GM12878 (cell line): Measurements from ENCODE around the gene ING4. TPM values are rescaled to one million over a fixed set of nuclear protein-coding genes. Genes with fewer than 3 reads are reported as not detected.

ENCODE experiments used
- ATAC-seq: fragments of 200-7000 bp; cut with Tn5 transposase; 3 replicates; pipeline ENCODE4 v1.9.1; 2020; ENCODE audit warnings: mild to moderate bottlenecking, moderate library complexity
- BruUV-seq: library from RNA; stranded (reverse); fragments of 400-500 nt; replicated peaks from 2 replicates; lab custom pipeline; 2021; lab: Mats Ljungman, UMichigan
- CTCF ChIA-PET: fragments of 300-600 bp; sonication (Branson Sonifier 250); formaldehyde crosslinking; extraction: SDS; loops from one replicate; lab custom pipeline; 2021; ENCODE audit warnings: inconsistent platforms; lab: Yijun Ruan, JAX
- POLR2A ChIA-PET: fragments of 350-600 bp; formaldehyde crosslinking; extraction: SDS; loops from one replicate; lab custom pipeline; 2021; ENCODE audit warnings: inconsistent platforms; lab: Charles Lee
- RAD21 ChIA-PET: fragments of 300-600 bp; sonication (Branson Sonifier 250); formaldehyde crosslinking; loops from one replicate; lab custom pipeline; 2023; ENCODE audit warnings: antibody characterized with exemption; ENCODE audit not compliant: unreplicated experiment; lab: Charles Lee
- SMC1A ChIA-PET: fragments of 300-600 bp; sonication (Branson Sonifier 250); formaldehyde crosslinking; loops from one replicate; lab custom pipeline; 2023; ENCODE audit not compliant: unreplicated experiment, uncharacterized antibody; lab: Charles Lee
- DNase-seq: peaks from one replicate; pipeline ENCODE4 v3.0.0-alpha.2; 2011; ENCODE audit warnings: low read depth, low spot score
- FAIRE-seq: peaks from 3 replicates; lab custom pipeline; 2011; peaks lifted over from hg19 to GRCh38; lab: Jason Lieb, UNC
- H2AFZ ChIP-seq: 2 replicates; pipeline ENCODE4 v1.6.0; 2011; ENCODE audit warnings: low read depth, low read length, control low read depth; ENCODE audit not compliant: control insufficient read depth
- H3K27ac ChIP-seq: 2 replicates; pipeline ENCODE4 v1.5.1; 2011; ENCODE audit warnings: control low read depth; ENCODE audit not compliant: control insufficient read depth, insufficient read depth
- H3K27me3 ChIP-seq, 2 experiments: replicated peaks in 1 of 2; 2 replicates each; pipeline versions ENCODE4 v1.6.0 to v1.6.1; 2011; ENCODE audit warnings: low read length in 1 of 2; ENCODE audit not compliant: control insufficient read depth in 2 of 2, insufficient read depth in 2 of 2
- H3K36me3 ChIP-seq, 2 experiments: 2 replicates each; pipeline ENCODE4 v1.5.1; 2011; ENCODE audit warnings: low read length in 1 of 2; ENCODE audit not compliant: control insufficient read depth in 2 of 2, insufficient read depth in 2 of 2
- H3K4me1 ChIP-seq: 2 replicates; pipeline ENCODE4 v1.6.1; 2011; ENCODE audit warnings: mild to moderate bottlenecking, low read length, moderate library complexity, mixed read lengths; ENCODE audit not compliant: control insufficient read depth, insufficient read depth
- H3K4me2 ChIP-seq: 2 replicates; pipeline ENCODE4 v1.6.0; 2011; ENCODE audit warnings: control low read depth; ENCODE audit not compliant: control insufficient read depth, insufficient read depth
- H3K4me3 ChIP-seq: fragments of 200-600 bp; sonication (generic); 2 replicates; pipeline ENCODE4 v1.5.1; 2016
- H3K79me2 ChIP-seq: 2 replicates; pipeline ENCODE4 v1.6.0; 2011; ENCODE audit warnings: low read length; ENCODE audit not compliant: control insufficient read depth, insufficient read depth
- H3K9ac ChIP-seq: 2 replicates; pipeline ENCODE4 v1.8.0; 2011; ENCODE audit warnings: low read length, control low read depth, mixed read lengths; ENCODE audit not compliant: control insufficient read depth, insufficient read depth
- H3K9me3 ChIP-seq: replicated peaks from 3 replicates; pipeline ENCODE4 v1.5.1; 2011; ENCODE audit warnings: mild to moderate bottlenecking, low read length; ENCODE audit not compliant: control insufficient read depth, insufficient read depth
- H4K20me1 ChIP-seq: 2 replicates; pipeline ENCODE4 v1.6.0; 2011; ENCODE audit not compliant: control insufficient read depth, insufficient read depth
- BHLHE40 ChIP-seq, 2 experiments: fragments of 450-650 bp in 1 of 2; IDR thresholded peaks; 2 replicates each; pipeline ENCODE4 v1.6.1; 2011 to 2017; ENCODE audit warnings: low read depth in 2 of 2, borderline replicate concordance in 1 of 2, improper control_type of control experiment in 1 of 2, low read length in 1 of 2, mild to moderate bottlenecking in 1 of 2
- CHD1 ChIP-seq: IDR thresholded peaks from 2 replicates; pipeline ENCODE4 v1.6.1; 2012; ENCODE audit warnings: low read depth, low read length, improper control_type of control experiment
- CHD2 ChIP-seq: IDR thresholded peaks from 2 replicates; pipeline ENCODE4 v1.6.1; 2011; ENCODE audit warnings: low read depth, low read length, improper control_type of control experiment, borderline replicate concordance
- CREB1 ChIP-seq: IDR thresholded peaks from 2 replicates; pipeline ENCODE4 v1.6.1; 2012; ENCODE audit warnings: low read depth, mild to moderate bottlenecking, inconsistent platforms
- CREM ChIP-seq: IDR thresholded peaks from 2 replicates; pipeline ENCODE4 v1.6.1; 2014; ENCODE audit warnings: antibody characterized with exemption, low read depth
- EGR1 ChIP-seq, 2 experiments: IDR thresholded peaks; 1 replicate in 1 of 2; 2 replicates in 1 of 2; pipeline ENCODE4 v1.6.1; 2011 to 2012; ENCODE audit warnings: low read depth in 2 of 2, low read length in 2 of 2, borderline replicate concordance in 1 of 2, mild to moderate bottlenecking in 1 of 2, moderate library complexity in 1 of 2
- HDGF ChIP-seq: fragments of 450-650 bp; IDR thresholded peaks from 2 replicates; pipeline ENCODE4 v1.6.1; 2016; ENCODE audit warnings: antibody characterized with exemption
- IKZF2 ChIP-seq, 2 experiments: fragments of 450-650 bp; IDR thresholded peaks; 2 replicates each; pipeline ENCODE4 v1.6.1; 2017; ENCODE audit warnings: mild to moderate bottlenecking in 2 of 2, moderate library complexity in 2 of 2
- MYC ChIP-seq: IDR thresholded peaks from 2 replicates; pipeline ENCODE4 v1.6.1; 2011; ENCODE audit warnings: mild to moderate bottlenecking, low read length, moderate library complexity, inconsistent platforms; ENCODE audit not compliant: insufficient read depth, insufficient replicate concordance, insufficient read length, severe bottlenecking
- NBN ChIP-seq: fragments of 450-650 bp; IDR thresholded peaks from 2 replicates; pipeline ENCODE4 v1.6.1; 2016
- POLR2A ChIP-seq: IDR thresholded peaks from 2 replicates; pipeline ENCODE4 v1.6.1; 2011; ENCODE audit warnings: low read depth, mild to moderate bottlenecking, low read length
- POLR2AphosphoS5 ChIP-seq: IDR thresholded peaks from 2 replicates; pipeline ENCODE4 v1.6.1; 2011; ENCODE audit warnings: mild to moderate bottlenecking, low read length, inconsistent platforms
- RB1 ChIP-seq: fragments of 450-650 bp; formaldehyde crosslinking; IDR thresholded peaks from 2 replicates; pipeline ENCODE4 v1.6.1; 2017; ENCODE audit warnings: mild to moderate bottlenecking, borderline replicate concordance
- TAF1 ChIP-seq: IDR thresholded peaks from 2 replicates; pipeline ENCODE4 v1.6.1; 2011; ENCODE audit warnings: mild to moderate bottlenecking, low read depth, low read length, borderline replicate concordance
- TCF12 ChIP-seq: IDR thresholded peaks from 2 replicates; pipeline ENCODE4 v1.6.1; 2011; ENCODE audit warnings: low read depth, mild to moderate bottlenecking, low read length
- USF1 ChIP-seq: IDR thresholded peaks from 2 replicates; pipeline ENCODE4 v1.6.1; 2011; ENCODE audit warnings: borderline replicate concordance, low read depth, mild to moderate bottlenecking, moderate library complexity, mixed read lengths, low read length; ENCODE audit not compliant: insufficient read depth; ENCODE audit errors: extremely low read length
- WGBS: methylation state at CpG from one replicate; pipeline ENCODE4 v1.1.6; 2016; ENCODE audit warnings: low lambda C conversion rate; ENCODE audit not compliant: insufficient replicate concordance, insufficient coverage; ENCODE audit errors: missing lambda C conversion rate; 5-methylcytosine and 5-hydroxymethylcytosine counted together
- in situ Hi-C: fragments of 300-500 bp; cut with MboI; formaldehyde crosslinking; loops from 9 replicates; pipeline ENCODE4 v1.14.3; 2018; ENCODE audit warnings: mixed read lengths
- intact Hi-C: fragments of 100-400 bp; cut with micrococcal nuclease; formaldehyde crosslinking; loops from one replicate; pipeline ENCODE4 v1.14.2; 2022; ENCODE audit not compliant: unreplicated experiment
- polyA plus RNA-seq, 11 experiments: library from polyadenylated mRNA; depleted of rRNA in 4 of 11; unstranded in 6 of 11; stranded (reverse) in 5 of 11; fragments of >200 nt; fragmentation: Nextera tagmentation in 4 of 11; fragmentation: Illumina TruSeq in 1 of 11; extraction: Ambion mirVana in 4 of 11; extraction: Trizol in 1 of 11; gene quantifications; 1 replicate in 1 of 11; 2 replicates in 10 of 11; pipeline versions ENCODE4 v1.2.1 to v1.2.3, GENCODE V29; 2011 to 2016; ENCODE audit warnings: inconsistent platforms in 2 of 11, missing spikeins in 2 of 11, low read depth in 1 of 11
- total RNA-seq, 4 experiments: library from RNA; depleted of rRNA in 3 of 4; stranded (reverse); fragments of >200 nt in 3 of 4; fragmentation: Illumina TruSeq in 1 of 4; extraction: Trizol in 1 of 4; gene quantifications; 2 replicates each; pipeline versions ENCODE4 v1.2.1 to v1.2.3, GENCODE V29; 2013 to 2021

ING4 gene
- total and polyA plus RNA-seq, 10 of the 15 experiments (the other 5 are each of a cell fraction or from before 2014, with no cell fraction given): 7.2 to 53.9 (median 21.8) TPM

DNA sequence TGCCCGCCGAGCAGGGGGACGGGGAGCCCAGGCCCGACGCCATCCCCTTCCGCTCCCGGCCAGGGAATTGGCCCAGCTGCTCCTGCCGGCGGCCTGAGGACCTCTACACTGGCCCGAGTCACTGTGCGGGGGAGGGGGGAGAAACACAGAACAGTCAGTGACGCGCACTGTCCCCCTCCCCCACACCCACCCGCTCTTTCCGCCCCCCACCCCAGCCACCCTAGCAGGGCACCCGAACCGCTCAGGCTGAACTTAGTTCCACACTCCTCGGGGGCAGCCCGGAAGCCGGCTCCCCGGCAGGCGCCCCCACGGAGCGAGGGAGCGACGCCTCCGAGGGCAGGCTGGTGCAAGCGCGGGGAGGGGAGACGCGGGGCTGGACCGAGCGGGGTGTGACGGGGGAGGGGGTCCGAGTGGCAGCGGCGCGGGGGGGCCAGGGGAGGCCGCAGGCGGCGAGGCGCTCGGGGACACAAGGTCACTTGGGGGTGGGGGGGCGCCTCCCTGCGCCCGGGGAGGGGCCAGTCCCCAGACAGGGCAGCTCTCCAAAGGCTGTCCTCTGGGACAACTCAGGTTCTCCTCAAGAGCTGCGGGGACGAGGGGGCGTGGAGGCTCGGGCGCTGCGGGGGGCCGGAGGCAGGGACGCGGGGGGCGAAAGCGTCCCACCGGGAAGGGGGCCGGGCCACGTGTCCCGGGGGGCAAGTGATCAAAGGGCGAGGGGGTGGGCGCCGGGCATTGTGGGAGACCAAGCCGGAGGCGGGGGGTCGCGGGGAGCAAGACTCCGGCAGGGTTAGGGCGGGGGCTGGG is 56.4 kb downstream of the ING4 start:
- SMC1A ChIA-PET: interaction anchor here (1.0 to 2.0 kb wide), 3 partner anchors 25 to 83 kb away, joined by 3 to 6 read pairs (median 6); partner anchors contain the start of gene ZNF384
- Histone ChIP-seq H3K4me3 (peak overlapping the region; percentile 99), H3K27ac (peak overlapping the region; percentile 70), H3K27me3 (no peaks in the 10 kb centered on the region), H2AFZ (no peak overlapping the region), H3K4me2 (peak overlapping the region; percentile 75), H3K9ac (peak overlapping the region; percentile 63), H3K36me3 (peaks cover 7% of the 10 kb centered on the region in 2 experiments; a peak in 3 of 4 replicates), H3K9me3 (no peaks in the 10 kb centered on the region), H4K20me1 (peaks cover 14% of the 10 kb centered on the region), H3K79me2 (peaks cover 47% of the 10 kb centered on the region), H3K4me1 (peaks cover 29% of the 10 kb centered on the region)
- CTCF ChIA-PET: interaction anchor here (0.8 to 4.9 kb wide), 4 partner anchors 35 to 78 kb away, joined by 4 to 43 read pairs (median 13); no protein-coding TSS in a partner anchor
- 2% methylated on average over 12 of the region's 70 CpGs for WGBS
- intact Hi-C loops: no loop called here
- RAD21 ChIA-PET: interaction anchor here (0.7 to 1.9 kb wide), 5 partner anchors 8 to 181 kb away, joined by 3 to 8 read pairs (median 3); partner anchors contain the start of gene ZNF384
- POLR2A ChIA-PET: interaction anchor here (0.6 to 1.6 kb wide), 7 partner anchors 10 to 422 kb away, joined by 3 to 11 read pairs (median 4); partner anchors contain the start of genes COPS7A and LPAR5
- no TSS peak for BruUV-seq
- FAIRE-seq (no peak), ATAC-seq (peak; percentile 56), DNase-seq (no peak)
- in situ Hi-C loops: no loop called here
- TF ChIP-seq TAF1 (0 out of 2 replicates have a peak, but pooled peaks have one; percentile 36), TCF12 (0 out of 2 replicates have a peak, but pooled peaks have one; percentile 39), NBN (peak; percentile 36; the same call in 1 of the 2 replicates), MYC (no peak), EGR1 (IDR thresholded peaks at IDR 0.05; ENCODE audit: borderline replicate concordance in 1 of 2, low read depth in 2 of 2, low read length in 2 of 2) (peak in 1 of 2 experiments; percentile 75; a peak in 1 of 3 replicates), CREB1 (peak; percentile 69), IKZF2 (IDR thresholded peaks at IDR 0.05) (0 out of 4 replicates have a peak, but pooled peaks of 1 of the 2 experiments have one; percentile 4), CREM (peak; percentile 32; the same call in 1 of the 2 replicates), CHD2 (peak; percentile 48; the same call in 1 of the 2 replicates), HDGF (0 out of 2 replicates have a peak, but pooled peaks have one; percentile 51), BHLHE40 (IDR thresholded peaks at IDR 0.05; ENCODE audit: borderline replicate concordance in 1 of 2, low read depth in 2 of 2, low read length in 1 of 2) (0 out of 4 replicates have a peak, but pooled peaks of 1 of the 2 experiments have one; percentile 5), CHD1 (no peak), POLR2AphosphoS5 (0 out of 2 replicates have a peak, but pooled peaks have one; percentile 40), RB1 (peak; percentile 60; the same call in 1 of the 2 replicates), USF1 (no peak), POLR2A (peak; percentile 74)
